GM19438 (cell line): ENCODE results near the gene CERS6.

Experiments used
- ATAC-seq: cut with Tn5 transposase; IDR thresholded peaks from one replicate; pipeline ENCODE4 v1.9.1; 2021; ENCODE audit warnings: low read depth; ENCODE audit not compliant: unreplicated experiment

The CERS6 gene

GRCh38 chr2:168715849-168716248 lies 259.8 kb downstream of the CERS6 start:
- no peak for ATAC-seq

GRCh38 chr2:168716839-168717238 lies 260.8 kb downstream of the CERS6 start:
- no peak for ATAC-seq

- no peak for ATAC-seq
Measured at GRCh38 chr2:168717790-168718502, 261.9 kb downstream of the CERS6 start.

GRCh38 chr2:168718622-168719021 lies 262.6 kb downstream of the CERS6 start:
- ATAC-seq, result no peak

- ATAC-seq, result no peak
Measured at GRCh38 chr2:168719446-168719845, 263.4 kb downstream of the CERS6 start.

GRCh38 chr2:168722592-168722991 lies 266.5 kb downstream of the CERS6 start:
- no peak for ATAC-seq

GRCh38 chr2:168723275-168723899 lies 267.3 kb downstream of the CERS6 start:
- no peak for ATAC-seq

GRCh38 chr2:168726375-168726774 lies 270.3 kb downstream of the CERS6 start:
- ATAC-seq, result no peak

- no peak for ATAC-seq
Measured at GRCh38 chr2:168727904-168728470, 271.9 kb downstream of the CERS6 start.

GRCh38 chr2:168729455-168729854 lies 273.4 kb downstream of the CERS6 start:
- ATAC-seq, result no peak

GRCh38 chr2:168730344-168730743 lies 274.3 kb downstream of the CERS6 start:
- ATAC-seq, result no peak

- no peak for ATAC-seq
Measured at GRCh38 chr2:168731002-168731401, 274.9 kb downstream of the CERS6 start.

GRCh38 chr2:168731616-168732015 lies 275.5 kb downstream of the CERS6 start:
- no peak for ATAC-seq

- no peak for ATAC-seq
Measured at GRCh38 chr2:168732100-168732499, 276.0 kb downstream of the CERS6 start.

GRCh38 chr2:168732506-168732905 lies 276.4 kb downstream of the CERS6 start:
- ATAC-seq, result no peak

- no peak for ATAC-seq
Measured at GRCh38 chr2:168734199-168734760, 278.2 kb downstream of the CERS6 start.

- ATAC-seq, result no peak
Measured at GRCh38 chr2:168736649-168737445, 280.8 kb downstream of the CERS6 start.

GRCh38 chr2:168738062-168738461 lies 282.0 kb downstream of the CERS6 start:
- no peak for ATAC-seq

- no peak for ATAC-seq
Measured at GRCh38 chr2:168740360-168740759, 284.3 kb downstream of the CERS6 start.

GRCh38 chr2:168740788-168741187 lies 284.7 kb downstream of the CERS6 start:
- ATAC-seq, result no peak
